Epithelial cell of esophagus (primary cell): Measurements from ENCODE around the gene SAT2.

ENCODE experiments used
- DNase-seq: peaks from one replicate; pipeline ENCODE4 v3.0.0; 2010; ENCODE audit warnings: low read depth
- H3K4me3 ChIP-seq: 2 replicates; pipeline ENCODE4 v1.5.1; 2011; ENCODE audit warnings: mild to moderate bottlenecking, low read length, control low read depth
- CTCF ChIP-seq: IDR thresholded peaks from 2 replicates; pipeline ENCODE4 v1.5.1; 2011; ENCODE audit warnings: low read depth, mild to moderate bottlenecking, low read length, control low read depth, inconsistent platforms; ENCODE audit not compliant: insufficient read depth; ENCODE audit errors: missing control alignments

Gene SAT2

DNA sequence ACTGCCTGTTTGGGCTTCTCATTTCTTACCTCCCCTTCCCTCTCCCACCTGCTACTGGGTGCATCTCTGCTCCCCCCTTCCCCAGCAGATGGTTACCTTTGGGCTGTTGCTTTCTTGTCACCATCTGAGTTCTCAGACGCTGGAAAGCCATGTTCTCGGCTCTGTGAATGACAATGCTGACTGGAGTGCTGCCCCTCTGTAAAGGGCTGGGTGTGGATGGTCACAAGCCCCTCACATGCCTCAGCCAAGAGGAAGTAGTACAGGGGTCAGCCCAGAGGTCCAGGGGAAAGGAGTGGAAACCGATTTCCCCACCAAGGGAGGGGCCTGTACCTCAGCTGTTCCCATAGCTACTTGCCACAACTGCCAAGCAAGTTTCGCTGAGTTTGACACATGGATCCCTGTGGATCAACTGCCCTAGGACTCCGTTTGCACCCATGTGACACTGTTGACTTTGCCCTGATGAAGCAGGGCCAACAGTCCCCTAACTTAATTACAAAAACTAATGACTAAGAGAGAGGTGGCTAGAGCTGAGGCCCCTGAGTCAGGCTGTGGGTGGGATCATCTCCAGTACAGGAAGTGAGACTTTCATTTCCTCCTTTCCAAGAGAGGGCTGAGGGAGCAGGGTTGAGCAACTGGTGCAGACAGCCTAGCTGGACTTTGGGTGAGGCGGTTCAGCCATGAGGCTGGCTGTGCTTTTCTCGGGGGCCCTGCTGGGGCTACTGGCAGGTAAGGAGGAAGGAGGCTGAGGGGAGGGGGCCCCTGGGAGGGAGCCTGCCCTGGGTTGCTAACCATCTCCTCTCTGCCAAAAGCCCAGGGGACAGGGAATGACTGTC is 48.4 kb downstream of the SAT2 start, which contains the start of gene CD68:
CD68 (plus strand) TSS at position 638 of the 833 bp plus-strand sequence; CDS start at position 678, 40 bp downstream.
- peak; percentile 98 for DNase-seq
- no peak for TF ChIP-seq CTCF
- peak within 1 kb of the TSS; percentile 35 for H3K4me3 ChIP-seq

DNA sequence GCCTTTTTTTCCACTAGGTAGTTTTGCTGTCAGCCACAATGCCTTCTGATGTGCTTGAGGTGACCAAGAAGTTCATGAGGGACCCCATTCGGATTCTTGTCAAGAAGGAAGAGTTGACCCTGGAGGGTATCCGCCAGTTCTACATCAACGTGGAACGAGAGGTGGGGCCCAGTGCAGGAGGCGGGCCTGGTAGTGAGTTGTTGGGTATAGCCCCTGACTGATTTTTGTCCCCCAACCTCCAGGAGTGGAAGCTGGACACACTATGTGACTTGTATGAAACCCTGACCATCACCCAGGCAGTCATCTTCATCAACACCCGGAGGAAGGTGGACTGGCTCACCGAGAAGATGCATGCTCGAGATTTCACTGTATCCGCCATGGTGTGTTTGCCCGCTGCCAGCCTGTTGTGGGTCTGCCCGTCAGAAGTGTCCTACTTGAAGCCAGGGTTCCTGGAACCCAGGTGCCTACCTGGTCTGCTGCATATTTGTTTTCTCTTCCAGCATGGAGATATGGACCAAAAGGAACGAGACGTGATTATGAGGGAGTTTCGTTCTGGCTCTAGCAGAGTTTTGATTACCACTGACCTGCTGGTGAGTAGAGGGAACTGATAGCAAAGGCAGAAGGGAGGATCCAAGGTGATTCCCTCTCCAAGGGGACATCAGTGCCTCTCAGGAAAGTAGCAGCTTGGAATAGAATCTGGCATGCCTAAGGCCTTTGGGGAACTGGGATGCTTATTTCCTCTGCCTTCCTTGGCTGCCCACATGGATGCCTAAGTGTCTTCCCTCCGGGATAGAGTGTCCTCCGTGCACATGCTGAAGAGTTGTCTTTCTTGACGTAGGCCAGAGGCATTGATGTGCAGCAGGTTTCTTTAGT is 50.1 kb downstream of the SAT2 start:
- no peak overlapping the region for H3K4me3 ChIP-seq
- DNase-seq = no peak
- no peak for TF ChIP-seq CTCF

- DNase-seq = no peak
- no peak for TF ChIP-seq CTCF
Measured at GRCh38 chr17:7576432-7576937, 51.1 kb downstream of the SAT2 start.

More at GRCh38 chr17:7576432-7576937, 51.1 kb downstream of the SAT2 start:
- no peak overlapping the region for H3K4me3 ChIP-seq
